ENCODE measurements around the gene EFCAB7. TPM values are rescaled to one million over a fixed set of nuclear protein-coding genes. Genes with fewer than 3 reads are reported as not detected.

The EFCAB7 gene
- total RNA-seq, 1 donor from 2014 or later, result 4.7 TPM

DNA sequence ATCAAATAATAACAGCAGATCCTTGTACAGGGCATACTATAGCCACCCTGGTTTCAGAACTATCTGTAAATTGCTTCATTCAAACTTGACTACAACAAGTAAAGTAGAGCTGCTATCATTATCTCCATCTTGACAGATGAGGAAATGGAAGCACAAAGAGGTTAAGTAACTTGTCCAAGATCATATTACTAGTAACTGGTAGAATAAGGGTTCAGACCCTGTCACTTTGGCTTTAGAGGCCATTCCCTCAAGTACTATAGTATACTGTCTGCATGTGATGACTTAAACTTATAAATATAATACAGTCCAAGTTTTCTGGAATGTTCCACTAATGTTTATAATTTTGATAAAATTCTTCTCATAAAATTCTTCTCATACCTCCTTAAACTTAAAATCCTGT, 94.7 kb downstream of the EFCAB7 start:
- Mint-ChIP-seq H3K4me1 (ENCODE audit: unreplicated experiment) (peaks cover 8% of the 10 kb centered on the region), H3K36me3 (ENCODE audit: low read depth, unreplicated experiment) (no peaks in the 10 kb centered on the region), H3K27me3 (ENCODE audit: unreplicated experiment) (peaks cover 2% of the 10 kb centered on the region), H3K9me3 (ENCODE audit: unreplicated experiment) (no peaks in the 10 kb centered on the region), H3K27ac (ENCODE audit: unreplicated experiment) (no peak overlapping the region), H3K4me3 (ENCODE audit: unreplicated experiment) (no peak overlapping the region)
- no peak for TF ChIP-seq CTCF (IDR thresholded peaks at IDR 0.05; ENCODE audit: unreplicated experiment)
- no peak for DNase-seq (ENCODE audit: low spot score)

DNA sequence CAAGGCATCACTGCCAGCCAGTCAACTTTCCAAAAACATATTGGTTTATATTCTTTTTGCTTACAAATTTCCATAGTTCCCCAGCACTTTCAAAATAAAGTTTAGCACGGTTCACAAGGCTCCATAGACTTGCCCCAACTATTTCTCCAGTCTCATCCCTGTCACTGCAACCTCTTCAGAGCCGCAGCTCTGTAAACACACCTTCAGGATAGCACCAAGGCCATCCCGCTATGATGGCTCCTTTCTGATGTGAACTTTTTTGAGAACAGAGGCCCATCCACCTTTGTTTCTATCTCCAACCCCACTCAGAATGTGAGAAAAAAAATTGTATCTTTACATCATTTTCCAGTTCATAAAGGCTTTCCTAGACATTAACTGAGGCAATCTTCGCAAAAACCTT, 96.2 kb downstream of the EFCAB7 start:
- Mint-ChIP-seq H3K27me3 (ENCODE audit: unreplicated experiment) (peaks cover 2% of the 10 kb centered on the region), H3K4me3 (ENCODE audit: unreplicated experiment) (no peak overlapping the region), H3K9me3 (ENCODE audit: unreplicated experiment) (no peaks in the 10 kb centered on the region), H3K4me1 (ENCODE audit: unreplicated experiment) (peaks cover 11% of the 10 kb centered on the region), H3K36me3 (ENCODE audit: low read depth, unreplicated experiment) (no peaks in the 10 kb centered on the region), H3K27ac (ENCODE audit: unreplicated experiment) (no peak overlapping the region)
- DNase-seq (ENCODE audit: low spot score), result no peak
- no peak for TF ChIP-seq CTCF (IDR thresholded peaks at IDR 0.05; ENCODE audit: unreplicated experiment)

DNA sequence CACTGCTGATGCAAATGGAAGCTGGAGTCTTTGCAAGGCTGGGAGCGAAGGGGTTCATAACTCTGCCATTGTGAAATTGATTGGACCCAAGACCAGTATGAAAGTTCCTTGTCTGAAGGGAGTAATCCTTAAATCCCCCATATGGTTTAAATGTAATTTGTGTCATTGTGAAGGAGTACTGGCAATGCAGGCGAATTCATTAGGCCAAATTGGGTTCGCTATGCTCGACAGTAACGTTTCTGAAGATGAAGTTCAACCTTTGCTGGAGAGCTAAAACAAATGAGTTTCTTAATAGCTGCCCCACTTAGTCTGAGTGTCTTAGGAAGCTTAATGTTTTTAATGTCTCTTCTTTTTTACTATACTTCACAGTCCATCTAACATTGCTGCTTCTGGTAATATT, 97.3 kb downstream of the EFCAB7 start:
- Mint-ChIP-seq H3K4me1 (ENCODE audit: unreplicated experiment) (peaks cover 13% of the 10 kb centered on the region), H3K4me3 (ENCODE audit: unreplicated experiment) (no peak overlapping the region), H3K36me3 (ENCODE audit: low read depth, unreplicated experiment) (no peaks in the 10 kb centered on the region), H3K27me3 (ENCODE audit: unreplicated experiment) (peaks cover 2% of the 10 kb centered on the region), H3K27ac (ENCODE audit: unreplicated experiment) (no peak overlapping the region), H3K9me3 (ENCODE audit: unreplicated experiment) (no peaks in the 10 kb centered on the region)
- DNase-seq (ENCODE audit: low spot score), result no peak
- no peak for TF ChIP-seq CTCF (IDR thresholded peaks at IDR 0.05; ENCODE audit: unreplicated experiment)

GRCh38 chr1:63621075-63621474, 97.8 kb downstream of the EFCAB7 start:
- Mint-ChIP-seq H3K27me3 (ENCODE audit: unreplicated experiment) (peaks cover 2% of the 10 kb centered on the region), H3K4me1 (ENCODE audit: unreplicated experiment) (peaks cover 17% of the 10 kb centered on the region), H3K9me3 (ENCODE audit: unreplicated experiment) (no peaks in the 10 kb centered on the region), H3K36me3 (ENCODE audit: low read depth, unreplicated experiment) (no peaks in the 10 kb centered on the region), H3K27ac (ENCODE audit: unreplicated experiment) (no peak overlapping the region), H3K4me3 (ENCODE audit: unreplicated experiment) (no peak overlapping the region)
- DNase-seq (ENCODE audit: low spot score), result no peak
- TF ChIP-seq CTCF (IDR thresholded peaks at IDR 0.05; ENCODE audit: unreplicated experiment), result no peak

GRCh38 chr1:63621698-63622097, 98.4 kb downstream of the EFCAB7 start:
- H3K4me1 Mint-ChIP-seq (ENCODE audit: unreplicated experiment), result peaks cover 20% of the 10 kb centered on the region
- no peak overlapping the region for H3K4me3 Mint-ChIP-seq (ENCODE audit: unreplicated experiment)
- H3K27me3 Mint-ChIP-seq (ENCODE audit: unreplicated experiment), result peaks cover 2% of the 10 kb centered on the region
- no peak overlapping the region for H3K27ac Mint-ChIP-seq (ENCODE audit: unreplicated experiment)
- no peak for TF ChIP-seq CTCF (IDR thresholded peaks at IDR 0.05; ENCODE audit: unreplicated experiment)
- H3K36me3 Mint-ChIP-seq (ENCODE audit: low read depth, unreplicated experiment), result no peaks in the 10 kb centered on the region
- DNase-seq (ENCODE audit: low spot score), result no peak
- no peaks in the 10 kb centered on the region for H3K9me3 Mint-ChIP-seq (ENCODE audit: unreplicated experiment)

Other genes with a start within 250 kb of the EFCAB7 start
- 0.26 TPM for gene FOXD3, start 201.0 kb upstream of the EFCAB7 start, total RNA-seq (ENCODE audit: unreplicated experiment)
- gene ALG6, start 155.9 kb upstream of the EFCAB7 start, total RNA-seq (ENCODE audit: unreplicated experiment), result 14.9 TPM
- gene ITGB3BP, start 300 bp upstream of the EFCAB7 start, total RNA-seq (ENCODE audit: unreplicated experiment), result 20.9 TPM
- 30.6 TPM for gene PGM1, start 69.9 kb downstream of the EFCAB7 start, total RNA-seq (ENCODE audit: unreplicated experiment)

Measured in endothelial cell (in vitro differentiated cells).